HG02852 (cell line): ENCODE measurements around the gene LRRC39.
"Not testable (repeated sequence)": the region's sequence is repeated elsewhere in the genome, so short reads cannot be mapped to it uniquely, and the experiment has no call there.

Experiments
- ATAC-seq: cut with Tn5 transposase; IDR thresholded peaks from one replicate; pipeline ENCODE4 v1.9.1; 2021; ENCODE audit warnings: mild to moderate bottlenecking, moderate library complexity; ENCODE audit not compliant: unreplicated experiment

Gene LRRC39

GRCh38 chr1:100178091-100178490 lies at the start of gene LRRC39:
Gene LRRC39 (minus strand): TSS chr1:100178256. CDS start chr1:100168516, 9,740 bp downstream.
- ATAC-seq: no peak

GRCh38 chr1:100222428-100222827 lies 44.4 kb upstream of the LRRC39 start:
- ATAC-seq: no peak

- ATAC-seq: no peak
Observed at GRCh38 chr1:100219883-100220282, 41.8 kb upstream of the LRRC39 start.

GRCh38 chr1:100219457-100219856 lies 41.4 kb upstream of the LRRC39 start:
- ATAC-seq: no peak

- no peak for ATAC-seq
Observed at GRCh38 chr1:100217834-100218233, 39.8 kb upstream of the LRRC39 start.

GRCh38 chr1:100215101-100215500 lies 37.0 kb upstream of the LRRC39 start:
- ATAC-seq: no peak

- ATAC-seq: no peak
Observed at GRCh38 chr1:100213141-100213540, 35.1 kb upstream of the LRRC39 start.

- no peak for ATAC-seq
Observed at GRCh38 chr1:100206301-100206700, 28.2 kb upstream of the LRRC39 start.

GRCh38 chr1:100205593-100205992 lies 27.5 kb upstream of the LRRC39 start:
- not testable (repeated sequence) for ATAC-seq

- ATAC-seq: not testable (repeated sequence)
Observed at GRCh38 chr1:100205103-100205502, 27.0 kb upstream of the LRRC39 start.

- not testable (repeated sequence) for ATAC-seq
Observed at GRCh38 chr1:100202703-100203102, 24.6 kb upstream of the LRRC39 start.

- not testable (repeated sequence) for ATAC-seq
Observed at GRCh38 chr1:100200060-100200459, 22.0 kb upstream of the LRRC39 start.

- ATAC-seq: no peak
Observed at GRCh38 chr1:100198596-100198995, 20.5 kb upstream of the LRRC39 start.

GRCh38 chr1:100188617-100189016 lies 10.6 kb upstream of the LRRC39 start:
- peak; percentile 53 for ATAC-seq

GRCh38 chr1:100187912-100188311 lies 9.9 kb upstream of the LRRC39 start:
- ATAC-seq: no peak

GRCh38 chr1:100184536-100184935 lies 6.5 kb upstream of the LRRC39 start:
- peak; percentile 74 for ATAC-seq

- no peak for ATAC-seq
Observed at GRCh38 chr1:100183370-100183769, 5.3 kb upstream of the LRRC39 start.

GRCh38 chr1:100177295-100178041 lies 588 bp downstream of the LRRC39 start:
- no peak for ATAC-seq

- ATAC-seq: no peak
Observed at GRCh38 chr1:100168051-100168450, 10.0 kb downstream of the LRRC39 start.

- ATAC-seq: no peak
Observed at GRCh38 chr1:100164702-100165101, 13.4 kb downstream of the LRRC39 start.

- no peak for ATAC-seq
Observed at GRCh38 chr1:100164216-100164615, 13.8 kb downstream of the LRRC39 start.

- no peak for ATAC-seq
Observed at GRCh38 chr1:100162881-100163280, 15.2 kb downstream of the LRRC39 start.

- ATAC-seq: no peak
Observed at GRCh38 chr1:100152271-100152670, 25.8 kb downstream of the LRRC39 start.
